GM12878 (cell line): ENCODE measurements around the gene BIN1. TPM values are rescaled to one million over a fixed set of nuclear protein-coding genes. Genes with fewer than 3 reads are reported as not detected.

ENCODE experiments used
- ATAC-seq: fragments of 200-7000 bp; cut with Tn5 transposase; 3 replicates; pipeline ENCODE4 v1.9.1; 2020; ENCODE audit warnings: mild to moderate bottlenecking, moderate library complexity
- BruUV-seq: library from RNA; stranded (reverse); fragments of 400-500 nt; replicated peaks from 2 replicates; lab custom pipeline; 2021; lab: Mats Ljungman, UMichigan
- CTCF ChIA-PET: fragments of 300-600 bp; sonication (Branson Sonifier 250); formaldehyde crosslinking; extraction: SDS; loops from one replicate; lab custom pipeline; 2021; ENCODE audit warnings: inconsistent platforms; lab: Yijun Ruan, JAX
- POLR2A ChIA-PET: fragments of 350-600 bp; formaldehyde crosslinking; extraction: SDS; loops from one replicate; lab custom pipeline; 2021; ENCODE audit warnings: inconsistent platforms; lab: Charles Lee
- RAD21 ChIA-PET: fragments of 300-600 bp; sonication (Branson Sonifier 250); formaldehyde crosslinking; loops from one replicate; lab custom pipeline; 2023; ENCODE audit warnings: antibody characterized with exemption; ENCODE audit not compliant: unreplicated experiment; lab: Charles Lee
- SMC1A ChIA-PET: fragments of 300-600 bp; sonication (Branson Sonifier 250); formaldehyde crosslinking; loops from one replicate; lab custom pipeline; 2023; ENCODE audit not compliant: unreplicated experiment, uncharacterized antibody; lab: Charles Lee
- DNase-seq: peaks from one replicate; pipeline ENCODE4 v3.0.0-alpha.2; 2011; ENCODE audit warnings: low read depth, low spot score
- FAIRE-seq: peaks from 3 replicates; lab custom pipeline; 2011; peaks lifted over from hg19 to GRCh38; lab: Jason Lieb, UNC
- H2AFZ ChIP-seq: 2 replicates; pipeline ENCODE4 v1.6.0; 2011; ENCODE audit warnings: low read depth, low read length, control low read depth; ENCODE audit not compliant: control insufficient read depth
- H3K27ac ChIP-seq: 2 replicates; pipeline ENCODE4 v1.5.1; 2011; ENCODE audit warnings: control low read depth; ENCODE audit not compliant: control insufficient read depth, insufficient read depth
- H3K27me3 ChIP-seq, 2 experiments: replicated peaks in 1 of 2; 2 replicates each; pipeline versions ENCODE4 v1.6.0 to v1.6.1; 2011; ENCODE audit warnings: low read length in 1 of 2; ENCODE audit not compliant: control insufficient read depth in 2 of 2, insufficient read depth in 2 of 2
- H3K36me3 ChIP-seq, 2 experiments: 2 replicates each; pipeline ENCODE4 v1.5.1; 2011; ENCODE audit warnings: low read length in 1 of 2; ENCODE audit not compliant: control insufficient read depth in 2 of 2, insufficient read depth in 2 of 2
- H3K4me1 ChIP-seq: 2 replicates; pipeline ENCODE4 v1.6.1; 2011; ENCODE audit warnings: mild to moderate bottlenecking, low read length, moderate library complexity, mixed read lengths; ENCODE audit not compliant: control insufficient read depth, insufficient read depth
- H3K4me2 ChIP-seq: 2 replicates; pipeline ENCODE4 v1.6.0; 2011; ENCODE audit warnings: control low read depth; ENCODE audit not compliant: control insufficient read depth, insufficient read depth
- H3K4me3 ChIP-seq: fragments of 200-600 bp; sonication (generic); 2 replicates; pipeline ENCODE4 v1.5.1; 2016
- H3K79me2 ChIP-seq: 2 replicates; pipeline ENCODE4 v1.6.0; 2011; ENCODE audit warnings: low read length; ENCODE audit not compliant: control insufficient read depth, insufficient read depth
- H3K9ac ChIP-seq: 2 replicates; pipeline ENCODE4 v1.8.0; 2011; ENCODE audit warnings: low read length, control low read depth, mixed read lengths; ENCODE audit not compliant: control insufficient read depth, insufficient read depth
- H3K9me3 ChIP-seq: replicated peaks from 3 replicates; pipeline ENCODE4 v1.5.1; 2011; ENCODE audit warnings: mild to moderate bottlenecking, low read length; ENCODE audit not compliant: control insufficient read depth, insufficient read depth
- H4K20me1 ChIP-seq: 2 replicates; pipeline ENCODE4 v1.6.0; 2011; ENCODE audit not compliant: control insufficient read depth, insufficient read depth
- BCL11A ChIP-seq: IDR thresholded peaks from 2 replicates; pipeline ENCODE4 v1.6.1; 2011; ENCODE audit warnings: low read depth, low read length
- CHD4 ChIP-seq: fragments of 200-600 bp; sonication (generic); IDR thresholded peaks from 2 replicates; pipeline ENCODE4 v1.6.1; 2016; ENCODE audit warnings: mild to moderate bottlenecking
- CREB1 ChIP-seq: IDR thresholded peaks from 2 replicates; pipeline ENCODE4 v1.6.1; 2012; ENCODE audit warnings: low read depth, mild to moderate bottlenecking, inconsistent platforms
- EZH2 ChIP-seq: IDR thresholded peaks from 2 replicates; pipeline ENCODE4 v1.6.1; 2012; ENCODE audit warnings: low read depth, mild to moderate bottlenecking, control low read depth, inconsistent platforms, low read length, borderline replicate concordance; ENCODE audit not compliant: control insufficient read depth
- FOS ChIP-seq: IDR thresholded peaks from 3 replicates; pipeline ENCODE4 v1.6.1; 2011; ENCODE audit warnings: borderline replicate concordance; ENCODE audit not compliant: insufficient read length; ENCODE audit errors: extremely low read depth
- JUNB ChIP-seq: IDR thresholded peaks from 2 replicates; pipeline ENCODE4 v1.6.1; 2016; ENCODE audit warnings: antibody characterized with exemption, mild to moderate bottlenecking
- MLLT1 ChIP-seq: fragments of 450-650 bp; IDR thresholded peaks from 2 replicates; pipeline ENCODE4 v1.6.1; 2016; ENCODE audit warnings: mild to moderate bottlenecking
- NFIC ChIP-seq: IDR thresholded peaks from 2 replicates; pipeline ENCODE4 v1.6.1; 2012; ENCODE audit warnings: low read depth, mild to moderate bottlenecking, inconsistent platforms, low read length, moderate library complexity
- PAX8 ChIP-seq: fragments of 450-650 bp; IDR thresholded peaks from 2 replicates; pipeline ENCODE4 v1.6.1; 2017; ENCODE audit warnings: mild to moderate bottlenecking, moderate library complexity
- POLR2A ChIP-seq: IDR thresholded peaks from 2 replicates; pipeline ENCODE4 v1.6.1; 2011; ENCODE audit warnings: low read depth, mild to moderate bottlenecking, low read length
- SIX5 ChIP-seq: IDR thresholded peaks from 2 replicates; pipeline ENCODE4 v1.6.1; 2011; ENCODE audit warnings: mild to moderate bottlenecking, low read depth, low read length, moderate library complexity; ENCODE audit not compliant: severe bottlenecking
- SMAD1 ChIP-seq: fragments of 450-650 bp; IDR thresholded peaks from 2 replicates; pipeline ENCODE4 v1.6.1; 2018; ENCODE audit warnings: mild to moderate bottlenecking, low read depth; ENCODE audit not compliant: partially characterized antibody
- STAT1 ChIP-seq: fragments of 450-650 bp; conservative IDR thresholded peaks from 2 replicates; pipeline ENCODE4 v1.6.1; 2014; ENCODE audit warnings: antibody characterized with exemption, mild to moderate bottlenecking
- TCF7 ChIP-seq: IDR thresholded peaks from 2 replicates; pipeline ENCODE4 v1.6.1; 2014; ENCODE audit warnings: antibody characterized with exemption, borderline replicate concordance
- YY1 ChIP-seq: IDR thresholded peaks from 2 replicates; pipeline ENCODE4 v1.6.1; 2011; ENCODE audit warnings: low read depth, mild to moderate bottlenecking, low read length
- ZZZ3 ChIP-seq: IDR thresholded peaks from 2 replicates; pipeline ENCODE4 v1.6.1; 2011; ENCODE audit warnings: low read depth; ENCODE audit not compliant: control insufficient read depth, insufficient read length
- WGBS: methylation state at CpG from one replicate; pipeline ENCODE4 v1.1.6; 2016; ENCODE audit warnings: low lambda C conversion rate; ENCODE audit not compliant: insufficient replicate concordance, insufficient coverage; ENCODE audit errors: missing lambda C conversion rate; 5-methylcytosine and 5-hydroxymethylcytosine counted together
- in situ Hi-C: fragments of 300-500 bp; cut with MboI; formaldehyde crosslinking; loops from 9 replicates; pipeline ENCODE4 v1.14.3; 2018; ENCODE audit warnings: mixed read lengths
- intact Hi-C: fragments of 100-400 bp; cut with micrococcal nuclease; formaldehyde crosslinking; loops from one replicate; pipeline ENCODE4 v1.14.2; 2022; ENCODE audit not compliant: unreplicated experiment
- polyA plus RNA-seq, 11 experiments: library from polyadenylated mRNA; depleted of rRNA in 4 of 11; unstranded in 6 of 11; stranded (reverse) in 5 of 11; fragments of >200 nt; fragmentation: Nextera tagmentation in 4 of 11; fragmentation: Illumina TruSeq in 1 of 11; extraction: Ambion mirVana in 4 of 11; extraction: Trizol in 1 of 11; gene quantifications; 1 replicate in 1 of 11; 2 replicates in 10 of 11; pipeline versions ENCODE4 v1.2.1 to v1.2.3, GENCODE V29; 2011 to 2016; ENCODE audit warnings: inconsistent platforms in 2 of 11, missing spikeins in 2 of 11, low read depth in 1 of 11
- total RNA-seq, 4 experiments: library from RNA; depleted of rRNA in 3 of 4; stranded (reverse); fragments of >200 nt in 3 of 4; fragmentation: Illumina TruSeq in 1 of 4; extraction: Trizol in 1 of 4; gene quantifications; 2 replicates each; pipeline versions ENCODE4 v1.2.1 to v1.2.3, GENCODE V29; 2013 to 2021
- TF ChIP-seq, protein P1 (sequence below): fragments of 150-350 bp; IDR thresholded peaks from 2 replicates; pipeline ENCODE4 v1.6.1; 2016; ENCODE audit warnings: low read depth, low read length
- TF ChIP-seq, protein P2 (sequence below): fragments of 450-650 bp; IDR thresholded peaks from 2 replicates; pipeline ENCODE4 v1.6.1; 2017; ENCODE audit warnings: mild to moderate bottlenecking, moderate library complexity

Gene BIN1
- total and polyA plus RNA-seq, 10 of the 15 experiments (the other 5 are each of a cell fraction or from before 2014, with no cell fraction given) = 0.32 to 21.3 (median 11.2) TPM

- RAD21 ChIA-PET = no interaction called here
- H3K4me1 ChIP-seq = no peaks in the 10 kb centered on the region
- H3K9ac ChIP-seq = no peak overlapping the region
- no peaks in the 10 kb centered on the region for H3K79me2 ChIP-seq
- no peaks in the 10 kb centered on the region for H3K9me3 ChIP-seq
- no peak overlapping the region for H3K27ac ChIP-seq
- H3K4me2 ChIP-seq = no peak overlapping the region
- no peaks in the 10 kb centered on the region for H3K36me3 ChIP-seq
- SMC1A ChIA-PET = no interaction called here
- H3K27me3 ChIP-seq = no peaks in the 10 kb centered on the region
- intact Hi-C loops = no loop called here
- no peak overlapping the region for H3K4me3 ChIP-seq
- no TSS peak for BruUV-seq
- in situ Hi-C loops = no loop called here
- POLR2A ChIA-PET = no interaction called here
- H4K20me1 ChIP-seq = no peaks in the 10 kb centered on the region
- 56% methylated on average over 1 of the region's 1 CpG for WGBS
- DNase-seq (no peak), ATAC-seq (no peak), FAIRE-seq (no peak)
- TF ChIP-seq, protein P1, sequence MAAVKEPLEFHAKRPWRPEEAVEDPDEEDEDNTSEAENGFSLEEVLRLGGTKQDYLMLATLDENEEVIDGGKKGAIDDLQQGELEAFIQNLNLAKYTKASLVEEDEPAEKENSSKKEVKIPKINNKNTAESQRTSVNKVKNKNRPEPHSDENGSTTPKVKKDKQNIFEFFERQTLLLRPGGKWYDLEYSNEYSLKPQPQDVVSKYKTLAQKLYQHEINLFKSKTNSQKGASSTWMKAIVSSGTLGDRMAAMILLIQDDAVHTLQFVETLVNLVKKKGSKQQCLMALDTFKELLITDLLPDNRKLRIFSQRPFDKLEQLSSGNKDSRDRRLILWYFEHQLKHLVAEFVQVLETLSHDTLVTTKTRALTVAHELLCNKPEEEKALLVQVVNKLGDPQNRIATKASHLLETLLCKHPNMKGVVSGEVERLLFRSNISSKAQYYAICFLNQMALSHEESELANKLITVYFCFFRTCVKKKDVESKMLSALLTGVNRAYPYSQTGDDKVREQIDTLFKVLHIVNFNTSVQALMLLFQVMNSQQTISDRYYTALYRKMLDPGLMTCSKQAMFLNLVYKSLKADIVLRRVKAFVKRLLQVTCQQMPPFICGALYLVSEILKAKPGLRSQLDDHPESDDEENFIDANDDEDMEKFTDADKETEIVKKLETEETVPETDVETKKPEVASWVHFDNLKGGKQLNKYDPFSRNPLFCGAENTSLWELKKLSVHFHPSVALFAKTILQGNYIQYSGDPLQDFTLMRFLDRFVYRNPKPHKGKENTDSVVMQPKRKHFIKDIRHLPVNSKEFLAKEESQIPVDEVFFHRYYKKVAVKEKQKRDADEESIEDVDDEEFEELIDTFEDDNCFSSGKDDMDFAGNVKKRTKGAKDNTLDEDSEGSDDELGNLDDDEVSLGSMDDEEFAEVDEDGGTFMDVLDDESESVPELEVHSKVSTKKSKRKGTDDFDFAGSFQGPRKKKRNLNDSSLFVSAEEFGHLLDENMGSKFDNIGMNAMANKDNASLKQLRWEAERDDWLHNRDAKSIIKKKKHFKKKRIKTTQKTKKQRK = no peak
- no peak for TF ChIP-seq EZH2
- no peak for TF ChIP-seq NFIC
- TF ChIP-seq, protein P2, sequence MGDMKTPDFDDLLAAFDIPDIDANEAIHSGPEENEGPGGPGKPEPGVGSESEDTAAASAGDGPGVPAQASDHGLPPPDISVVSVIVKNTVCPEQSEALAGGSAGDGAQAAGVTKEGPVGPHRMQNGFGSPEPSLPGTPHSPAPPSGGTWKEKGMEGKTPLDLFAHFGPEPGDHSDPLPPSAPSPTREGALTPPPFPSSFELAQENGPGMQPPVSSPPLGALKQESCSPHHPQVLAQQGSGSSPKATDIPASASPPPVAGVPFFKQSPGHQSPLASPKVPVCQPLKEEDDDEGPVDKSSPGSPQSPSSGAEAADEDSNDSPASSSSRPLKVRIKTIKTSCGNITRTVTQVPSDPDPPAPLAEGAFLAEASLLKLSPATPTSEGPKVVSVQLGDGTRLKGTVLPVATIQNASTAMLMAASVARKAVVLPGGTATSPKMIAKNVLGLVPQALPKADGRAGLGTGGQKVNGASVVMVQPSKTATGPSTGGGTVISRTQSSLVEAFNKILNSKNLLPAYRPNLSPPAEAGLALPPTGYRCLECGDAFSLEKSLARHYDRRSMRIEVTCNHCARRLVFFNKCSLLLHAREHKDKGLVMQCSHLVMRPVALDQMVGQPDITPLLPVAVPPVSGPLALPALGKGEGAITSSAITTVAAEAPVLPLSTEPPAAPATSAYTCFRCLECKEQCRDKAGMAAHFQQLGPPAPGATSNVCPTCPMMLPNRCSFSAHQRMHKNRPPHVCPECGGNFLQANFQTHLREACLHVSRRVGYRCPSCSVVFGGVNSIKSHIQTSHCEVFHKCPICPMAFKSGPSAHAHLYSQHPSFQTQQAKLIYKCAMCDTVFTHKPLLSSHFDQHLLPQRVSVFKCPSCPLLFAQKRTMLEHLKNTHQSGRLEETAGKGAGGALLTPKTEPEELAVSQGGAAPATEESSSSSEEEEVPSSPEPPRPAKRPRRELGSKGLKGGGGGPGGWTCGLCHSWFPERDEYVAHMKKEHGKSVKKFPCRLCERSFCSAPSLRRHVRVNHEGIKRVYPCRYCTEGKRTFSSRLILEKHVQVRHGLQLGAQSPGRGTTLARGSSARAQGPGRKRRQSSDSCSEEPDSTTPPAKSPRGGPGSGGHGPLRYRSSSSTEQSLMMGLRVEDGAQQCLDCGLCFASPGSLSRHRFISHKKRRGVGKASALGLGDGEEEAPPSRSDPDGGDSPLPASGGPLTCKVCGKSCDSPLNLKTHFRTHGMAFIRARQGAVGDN = no peak
- TF ChIP-seq POLR2A = no peak
- no peak for TF ChIP-seq ZZZ3
- no peak for TF ChIP-seq CHD4
- TF ChIP-seq MLLT1 = no peak
- TF ChIP-seq YY1 = no peak
- no peak for TF ChIP-seq SMAD1
- TF ChIP-seq STAT1 = no peak
- no peak for TF ChIP-seq PAX8
- no peak for TF ChIP-seq FOS
- no peak for TF ChIP-seq TCF7
- TF ChIP-seq JUNB = no peak
- TF ChIP-seq BCL11A = no peak
- no peak for TF ChIP-seq CREB1
- no peak for TF ChIP-seq SIX5
- CTCF ChIA-PET = no interaction called here
- H2AFZ ChIP-seq = no peak overlapping the region
Observed at GRCh38 chr2:127121353-127121752, 14.4 kb upstream of the BIN1 start.
